GM04504 (cell line): ENCODE measurements around the gene PLA2G4F.

Experiments used
- DNase-seq: peaks from one replicate; pipeline ENCODE4 v3.0.0-alpha.2; 2012; ENCODE audit warnings: low read depth

Gene PLA2G4F

GRCh38 chr15:42163947-42164550, 7.6 kb upstream of the PLA2G4F start:
- DNase-seq: no peak

DNA sequence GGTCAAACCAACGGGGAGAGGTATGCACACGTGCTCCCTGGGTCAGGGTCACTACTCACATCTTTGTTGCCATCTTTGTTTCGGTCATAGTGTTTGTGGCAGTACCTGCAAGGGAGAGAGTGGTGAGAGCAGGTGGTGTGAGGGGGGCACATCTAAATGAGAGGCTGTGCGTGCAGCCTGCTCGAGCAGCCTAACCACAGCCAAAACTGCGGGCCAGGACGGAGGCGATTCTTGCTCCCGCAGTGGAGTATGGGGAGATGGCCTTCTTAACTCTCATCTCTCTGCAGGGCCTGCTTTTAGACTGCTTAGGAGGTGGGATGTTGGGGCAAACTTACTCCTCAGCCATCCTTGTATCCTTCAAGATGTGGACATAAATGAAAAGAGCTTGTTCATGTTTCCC, 6.9 kb upstream of the PLA2G4F start:
- DNase-seq: no peak

GRCh38 chr15:42160136-42160535, 3.7 kb upstream of the PLA2G4F start:
- no peak for DNase-seq

DNA sequence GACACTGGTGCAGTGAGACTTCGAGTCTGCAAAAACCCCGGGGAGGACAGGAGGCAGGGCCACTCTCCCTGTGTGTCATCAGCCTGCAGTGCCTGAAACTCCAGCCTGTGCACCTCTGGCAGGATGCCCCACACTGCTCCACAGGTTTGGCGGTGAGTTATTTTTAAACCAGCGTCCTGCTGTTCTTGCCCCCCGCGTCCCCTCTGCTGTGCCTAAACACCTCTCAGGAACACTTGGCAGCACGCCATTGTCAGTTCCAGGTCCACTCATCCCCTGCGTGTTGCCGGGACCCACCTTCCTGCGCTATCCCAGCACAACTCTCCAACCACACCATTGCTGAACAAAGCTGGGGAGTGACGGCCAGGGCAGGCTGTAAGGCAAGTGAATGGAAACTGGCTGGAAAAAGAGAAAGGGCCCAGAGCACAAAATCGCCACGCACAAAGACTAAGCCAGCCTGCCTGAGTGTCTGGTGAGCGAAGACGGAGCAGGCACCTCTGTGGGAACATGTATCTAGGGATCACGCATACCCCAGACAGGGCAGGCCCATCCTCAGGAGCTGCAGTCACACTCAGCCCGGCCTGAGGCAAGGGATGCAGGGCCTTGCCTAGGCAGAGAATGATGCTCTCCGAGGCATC, 3.1 kb upstream of the PLA2G4F start:
- DNase-seq: no peak

- DNase-seq: no peak
Measured at GRCh38 chr15:42158941-42159340, 2.5 kb upstream of the PLA2G4F start.

- DNase-seq: peak; percentile 33
Measured at GRCh38 chr15:42157981-42158765, 1.7 kb upstream of the PLA2G4F start.

DNA sequence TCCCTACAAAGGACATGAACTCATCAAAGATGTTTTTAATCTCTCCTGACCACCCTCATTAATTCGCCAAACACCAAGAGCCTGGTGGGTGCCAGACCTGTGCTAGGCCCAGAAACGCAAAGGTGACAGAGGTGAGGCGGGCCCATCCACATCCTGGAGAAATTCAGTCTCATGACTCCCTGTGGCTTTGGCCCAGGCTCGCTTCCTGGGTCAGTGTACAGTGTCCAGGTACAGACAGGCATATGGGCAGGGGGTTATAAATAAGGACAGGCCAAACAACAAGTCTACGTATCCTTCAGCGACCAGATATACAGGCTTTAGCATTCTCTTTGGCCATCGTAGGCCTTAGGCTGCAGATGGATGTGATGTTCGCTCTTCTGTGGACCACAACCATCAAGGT, 945 bp upstream of the PLA2G4F start:
- no peak for DNase-seq

- no peak for DNase-seq
Measured at GRCh38 chr15:42155546-42156242, 742 bp downstream of the PLA2G4F start.

- DNase-seq: no peak
Measured at GRCh38 chr15:42154956-42155355, 1.5 kb downstream of the PLA2G4F start.

DNA sequence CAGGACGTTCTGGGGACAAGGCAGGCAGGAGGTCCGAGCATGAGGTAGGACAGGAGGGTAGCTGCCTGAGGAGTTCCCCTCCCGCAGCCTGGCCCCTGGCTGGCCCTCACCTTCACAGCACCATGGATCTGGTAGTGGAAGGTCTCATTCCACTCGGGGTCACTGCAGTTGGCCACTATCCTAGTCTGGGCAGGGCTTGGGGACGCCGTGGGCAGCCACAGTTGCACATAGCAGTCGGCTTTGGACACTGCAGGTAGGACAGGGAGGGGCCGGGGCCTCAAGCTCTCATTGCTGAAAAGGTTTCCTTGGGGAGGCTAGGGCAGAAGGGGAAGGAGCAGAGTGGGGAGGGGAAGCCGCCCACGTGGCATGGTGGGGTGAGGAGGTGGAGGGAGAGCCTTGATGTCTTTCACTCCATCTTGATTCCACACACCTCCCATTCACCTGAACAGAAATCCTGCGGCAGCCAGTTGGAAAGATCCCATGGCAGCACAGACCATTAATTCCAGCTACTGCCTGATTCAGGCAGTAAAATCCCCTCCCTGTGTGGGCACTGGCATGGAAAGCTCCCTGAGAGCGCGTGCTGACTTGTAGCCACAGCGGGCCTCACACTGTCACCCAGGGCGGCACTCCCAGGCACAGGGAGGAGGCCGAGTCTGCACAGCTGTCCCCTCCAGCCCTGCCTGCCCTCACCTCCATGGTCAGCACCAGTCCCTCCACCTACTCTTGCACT, 2.1 kb downstream of the PLA2G4F start:
- no peak for DNase-seq

DNA sequence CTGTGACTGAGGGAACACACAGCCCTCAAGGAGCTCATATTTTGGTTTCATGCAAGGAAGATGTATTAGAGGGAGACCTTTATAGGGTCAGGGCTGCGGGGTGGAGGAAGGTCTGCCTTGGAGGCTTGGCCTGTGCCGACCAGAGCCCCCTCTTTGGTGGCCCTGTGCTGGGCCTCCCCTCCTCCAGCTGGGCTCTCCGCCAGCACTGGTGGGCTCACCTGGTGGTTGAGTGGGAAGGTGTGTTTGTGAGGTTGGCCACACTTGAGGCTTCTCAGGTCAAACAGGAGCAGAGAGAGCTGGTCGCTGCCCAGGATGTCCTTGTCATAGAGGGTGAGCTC, 2.6 kb downstream of the PLA2G4F start:
- DNase-seq: no peak

GRCh38 chr15:42152921-42153698, 3.3 kb downstream of the PLA2G4F start:
- no peak for DNase-seq

DNA sequence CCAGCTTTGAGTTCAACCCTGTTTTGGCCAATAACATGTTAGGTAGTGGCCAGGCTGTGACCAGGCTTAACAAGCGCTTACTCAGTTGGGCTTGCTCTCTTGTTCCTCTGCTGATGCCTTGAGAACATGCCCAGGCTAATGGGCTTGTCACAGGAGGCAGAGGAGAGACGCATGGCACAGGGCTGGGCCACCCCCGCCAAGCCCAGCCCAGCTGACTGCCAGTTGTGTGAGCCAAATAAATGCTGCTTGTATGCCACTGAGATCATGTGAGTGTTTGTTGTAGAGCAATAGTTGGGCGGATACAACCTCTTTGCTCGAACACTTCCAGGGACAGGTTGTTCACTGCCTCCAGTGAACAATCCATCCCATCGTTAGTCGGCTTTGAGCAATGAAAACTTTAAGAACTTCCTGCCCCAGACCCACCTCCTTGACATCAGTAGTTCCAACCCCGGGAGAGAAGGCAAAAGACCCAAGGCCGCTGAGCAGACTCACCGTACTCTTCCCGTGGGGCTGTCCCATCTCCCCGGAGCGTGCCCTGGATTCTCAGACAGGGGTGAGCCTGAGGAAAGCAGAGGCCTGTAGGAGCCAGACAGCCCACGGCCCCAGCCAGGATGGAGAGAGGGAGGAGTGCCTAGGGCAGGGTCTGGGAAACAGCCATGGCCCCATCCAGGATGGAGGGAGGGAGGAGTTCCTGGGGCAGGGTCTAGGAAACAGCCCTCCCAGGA, 4.1 kb downstream of the PLA2G4F start:
- DNase-seq: no peak

GRCh38 chr15:42151736-42152135, 4.7 kb downstream of the PLA2G4F start:
- DNase-seq: no peak

DNA sequence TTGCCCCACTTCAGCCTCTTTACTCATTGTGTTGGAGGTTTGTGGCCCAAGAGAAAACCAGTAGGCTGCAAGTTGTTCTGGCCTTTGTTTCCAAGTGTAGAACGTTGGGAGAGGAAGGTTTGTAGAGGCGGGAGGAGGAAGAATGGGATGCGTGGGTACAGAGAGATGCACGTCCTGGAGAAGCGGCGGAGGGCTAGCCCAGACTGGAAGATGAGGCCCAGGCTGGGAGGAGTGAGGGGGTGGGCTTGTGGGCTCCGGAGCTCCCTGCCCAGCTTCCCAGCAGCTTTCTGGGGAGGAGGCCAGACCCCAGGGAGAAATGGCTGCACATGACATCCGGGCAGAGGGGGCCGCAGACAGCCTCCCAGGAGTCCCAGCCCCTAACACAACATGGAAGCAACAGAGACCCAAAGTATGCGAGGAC, 5.3 kb downstream of the PLA2G4F start:
- no peak for DNase-seq

GRCh38 chr15:42150219-42150970, 6.0 kb downstream of the PLA2G4F start:
- DNase-seq: no peak

GRCh38 chr15:42149493-42150218, 6.8 kb downstream of the PLA2G4F start:
- DNase-seq: no peak

GRCh38 chr15:42148808-42149492, 7.5 kb downstream of the PLA2G4F start:
- DNase-seq: no peak

- DNase-seq: no peak
Measured at GRCh38 chr15:42147431-42147735, 9.1 kb downstream of the PLA2G4F start.
